ENCODE data around the gene SHANK1.

Gene SHANK1

DNA sequence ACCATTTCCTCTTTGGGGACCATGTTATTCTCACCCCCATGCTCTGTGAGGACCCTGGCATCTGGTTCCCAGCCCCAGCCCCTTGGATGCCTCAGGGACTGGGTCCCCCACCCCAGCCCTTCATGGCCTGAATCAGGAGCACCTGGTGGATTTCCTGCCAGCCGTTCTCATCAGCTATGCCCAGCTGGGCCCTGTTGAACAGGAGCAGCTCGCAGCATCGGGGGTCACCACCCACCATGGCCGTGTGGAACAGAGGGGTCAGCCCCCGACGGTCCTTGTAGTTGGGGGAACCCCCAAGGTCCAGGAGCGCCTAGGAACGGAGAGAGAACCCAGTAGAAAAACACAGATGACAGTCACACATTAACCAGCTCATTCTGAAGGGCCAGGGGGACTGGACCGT lies 7.8 kb downstream of the SHANK1 start:
- no peak for DNase-seq (ENCODE audit: low read depth)

DNA sequence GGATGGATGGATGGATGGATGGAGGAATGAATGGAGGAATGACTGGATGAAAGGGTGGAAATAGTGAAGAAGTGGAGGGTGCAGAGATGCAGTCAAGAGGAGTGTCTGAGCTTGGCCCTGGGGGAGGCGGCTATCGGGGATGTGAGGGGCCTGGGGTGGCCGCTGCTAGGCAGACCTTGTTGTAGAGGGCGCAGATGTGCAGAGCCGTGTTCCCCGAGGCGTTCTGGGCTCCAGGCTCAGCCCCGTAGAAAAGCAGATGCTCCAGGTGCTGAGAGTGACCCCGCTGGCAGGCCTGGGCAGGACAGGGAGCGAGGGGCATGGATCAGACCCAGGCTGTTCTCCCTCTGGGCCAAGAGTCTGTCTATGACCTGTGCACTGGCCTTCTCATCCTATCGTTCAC lies 8.4 kb downstream of the SHANK1 start:
- DNase-seq (ENCODE audit: low read depth), result no peak

DNA sequence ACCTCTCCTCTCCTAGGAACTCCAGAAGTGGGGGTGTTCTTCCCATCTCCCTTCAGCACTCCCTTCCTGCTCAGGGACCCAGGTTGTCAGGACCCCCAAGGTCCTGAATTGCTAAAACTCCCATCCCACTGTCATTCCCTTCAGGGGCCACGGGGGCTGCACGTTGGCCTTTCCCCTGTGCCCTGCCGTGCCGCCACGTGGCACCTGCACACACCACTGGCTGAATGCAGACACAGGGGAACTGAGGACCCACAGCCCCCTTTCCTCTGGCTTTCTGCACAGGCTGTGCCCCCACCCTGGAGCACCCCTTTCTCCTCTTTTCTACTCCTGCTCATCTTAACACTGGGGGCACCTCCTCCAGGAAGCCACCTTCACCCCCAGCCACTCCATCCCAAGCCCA lies 9.0 kb downstream of the SHANK1 start:
- no peak for DNase-seq (ENCODE audit: low read depth)

DNA sequence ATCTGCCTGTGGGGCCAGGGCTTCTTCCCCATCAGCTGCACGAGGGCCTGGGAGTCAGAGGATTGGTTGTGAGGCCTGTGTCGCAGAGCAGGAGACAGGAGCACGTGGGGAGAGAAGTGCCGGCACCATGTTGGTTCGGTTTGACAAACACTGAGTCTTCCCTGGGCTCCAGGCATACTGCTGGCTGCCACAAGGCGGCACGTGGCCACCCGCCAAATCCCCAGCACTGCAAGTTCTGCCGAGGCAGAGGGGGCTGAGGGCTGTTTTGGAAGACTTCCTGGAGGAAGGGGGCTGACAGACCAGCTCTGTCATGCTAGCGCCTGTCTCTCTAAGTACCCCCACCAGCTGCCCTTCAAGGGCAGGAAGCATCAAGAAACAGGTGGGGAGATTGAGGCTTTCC lies 9.5 kb downstream of the SHANK1 start:
- DNase-seq (ENCODE audit: low read depth), result no peak

DNA sequence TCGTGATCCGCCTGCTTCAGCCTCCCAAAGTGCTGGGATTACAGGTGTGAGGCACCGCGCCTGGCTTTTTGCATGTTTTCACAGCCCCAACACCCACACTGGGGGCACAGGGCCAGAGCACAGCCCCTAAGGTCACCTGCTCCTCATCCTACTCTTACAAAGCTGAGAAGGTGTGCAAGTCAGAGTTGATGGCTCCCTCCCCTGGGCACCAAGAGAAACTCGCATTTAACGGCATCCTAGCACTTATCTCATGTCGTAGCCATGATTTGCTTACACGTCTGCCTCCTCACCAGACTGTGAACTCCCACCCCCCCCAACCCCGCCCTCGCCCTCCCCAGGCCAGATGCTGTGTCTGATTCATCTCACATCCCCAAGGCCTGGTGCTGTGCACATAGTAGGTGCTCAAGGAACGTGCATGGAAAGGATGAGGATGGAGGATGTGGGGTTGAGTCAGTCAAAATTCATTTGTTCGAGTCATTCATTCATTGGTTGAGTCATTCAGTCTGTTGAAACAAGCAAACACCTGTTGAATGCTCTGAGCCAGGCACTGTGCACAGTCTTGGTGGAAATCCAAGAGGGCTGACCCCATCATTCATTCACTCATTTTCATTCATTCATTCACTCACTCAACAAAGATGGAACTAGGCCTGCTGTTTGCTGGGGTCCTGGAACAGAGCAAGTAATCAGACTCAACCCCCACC lies 11.3 kb downstream of the SHANK1 start:
- no peak for DNase-seq (ENCODE audit: low read depth)

DNA sequence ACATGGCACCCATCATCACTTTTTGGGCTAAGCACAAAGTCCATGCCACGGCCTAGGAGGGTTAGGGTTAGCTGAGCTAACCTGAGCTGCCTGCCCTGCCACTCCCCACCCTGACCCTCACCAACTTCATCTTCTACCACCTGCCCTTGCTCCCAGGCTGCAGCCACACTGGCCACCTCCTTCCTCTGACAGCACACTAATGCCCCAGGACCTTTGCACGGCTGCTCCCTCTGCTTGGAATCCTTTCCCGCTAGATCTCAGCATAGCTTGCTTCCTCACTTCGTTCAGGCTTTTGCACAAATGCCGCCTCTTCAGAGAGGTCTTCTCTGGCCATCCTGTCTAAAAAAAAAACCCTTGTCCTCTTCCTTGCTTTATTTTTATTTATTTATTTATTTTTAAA lies 13.2 kb downstream of the SHANK1 start:
- no peak for DNase-seq (ENCODE audit: low read depth)

DNA sequence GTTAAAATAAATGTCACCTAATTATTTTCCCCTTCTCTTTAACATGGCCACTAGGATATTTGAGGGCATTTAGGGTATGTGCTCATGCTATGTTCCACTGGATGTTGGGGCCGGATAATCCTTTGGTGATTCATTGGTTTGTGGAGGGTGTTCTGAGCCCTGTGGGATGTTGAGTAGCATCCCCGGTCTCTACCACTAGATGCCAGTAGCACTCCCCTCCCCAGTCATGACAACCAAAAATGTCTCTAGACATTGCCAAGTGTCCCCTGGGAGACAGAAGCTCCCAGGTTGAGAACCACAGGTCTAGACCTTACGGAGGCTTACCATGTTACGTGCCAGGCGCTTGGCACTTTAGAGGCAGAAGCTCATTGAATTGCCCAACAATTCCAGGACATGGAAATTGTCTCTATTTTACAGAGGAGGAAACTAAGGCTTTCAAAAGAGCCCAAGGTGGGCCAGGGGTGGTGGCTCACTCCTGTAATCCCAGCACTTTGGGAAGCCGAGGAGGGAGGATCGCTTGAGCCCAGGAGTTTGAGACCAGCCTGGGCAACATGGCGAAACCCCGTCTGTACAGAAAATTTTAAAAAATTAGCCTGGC lies 14.1 kb downstream of the SHANK1 start:
- DNase-seq (ENCODE audit: low read depth), result peak; percentile 40

DNA sequence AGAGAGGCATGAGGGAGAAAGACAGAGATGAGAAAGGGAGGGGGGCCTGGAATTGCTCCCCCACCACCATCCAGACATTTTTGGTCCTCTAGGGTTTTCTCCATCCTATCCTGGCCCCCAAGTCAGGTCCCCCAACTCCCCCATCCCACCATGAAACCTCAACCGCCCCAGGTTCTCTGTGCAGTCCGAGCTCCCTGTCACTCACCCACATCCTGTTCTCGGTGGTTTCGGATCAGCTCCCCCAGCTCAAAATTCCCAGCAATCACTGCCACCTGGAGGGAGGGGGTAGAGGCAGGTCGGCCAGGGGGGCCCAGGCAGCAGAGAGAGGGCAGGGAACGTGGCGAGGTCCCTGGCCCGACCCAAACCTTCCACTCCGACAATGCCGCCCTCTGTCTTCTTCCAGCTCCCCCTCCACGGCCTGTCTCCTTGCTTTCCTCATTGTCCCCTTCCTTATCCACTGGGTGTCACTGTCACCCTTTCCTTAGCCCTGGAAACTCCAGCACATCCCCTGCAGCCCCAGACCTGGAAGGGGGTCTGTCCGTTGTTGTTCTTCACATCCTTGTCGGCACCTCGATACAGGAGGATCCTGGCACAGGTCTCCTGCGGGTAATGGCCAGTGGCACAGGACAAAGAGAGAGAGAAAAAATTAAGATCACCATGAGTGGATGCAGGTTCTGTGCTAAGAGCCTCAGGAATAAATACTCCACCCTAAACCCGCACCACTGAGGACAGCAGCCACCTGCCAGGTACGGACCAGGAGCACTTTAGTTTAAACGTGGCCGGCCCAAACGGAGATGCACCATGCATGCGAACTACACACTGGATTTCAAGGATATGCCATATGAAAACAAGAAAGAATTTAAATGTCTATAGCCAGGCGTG lies 15.4 kb downstream of the SHANK1 start:
- no peak for DNase-seq (ENCODE audit: low read depth)

DNA sequence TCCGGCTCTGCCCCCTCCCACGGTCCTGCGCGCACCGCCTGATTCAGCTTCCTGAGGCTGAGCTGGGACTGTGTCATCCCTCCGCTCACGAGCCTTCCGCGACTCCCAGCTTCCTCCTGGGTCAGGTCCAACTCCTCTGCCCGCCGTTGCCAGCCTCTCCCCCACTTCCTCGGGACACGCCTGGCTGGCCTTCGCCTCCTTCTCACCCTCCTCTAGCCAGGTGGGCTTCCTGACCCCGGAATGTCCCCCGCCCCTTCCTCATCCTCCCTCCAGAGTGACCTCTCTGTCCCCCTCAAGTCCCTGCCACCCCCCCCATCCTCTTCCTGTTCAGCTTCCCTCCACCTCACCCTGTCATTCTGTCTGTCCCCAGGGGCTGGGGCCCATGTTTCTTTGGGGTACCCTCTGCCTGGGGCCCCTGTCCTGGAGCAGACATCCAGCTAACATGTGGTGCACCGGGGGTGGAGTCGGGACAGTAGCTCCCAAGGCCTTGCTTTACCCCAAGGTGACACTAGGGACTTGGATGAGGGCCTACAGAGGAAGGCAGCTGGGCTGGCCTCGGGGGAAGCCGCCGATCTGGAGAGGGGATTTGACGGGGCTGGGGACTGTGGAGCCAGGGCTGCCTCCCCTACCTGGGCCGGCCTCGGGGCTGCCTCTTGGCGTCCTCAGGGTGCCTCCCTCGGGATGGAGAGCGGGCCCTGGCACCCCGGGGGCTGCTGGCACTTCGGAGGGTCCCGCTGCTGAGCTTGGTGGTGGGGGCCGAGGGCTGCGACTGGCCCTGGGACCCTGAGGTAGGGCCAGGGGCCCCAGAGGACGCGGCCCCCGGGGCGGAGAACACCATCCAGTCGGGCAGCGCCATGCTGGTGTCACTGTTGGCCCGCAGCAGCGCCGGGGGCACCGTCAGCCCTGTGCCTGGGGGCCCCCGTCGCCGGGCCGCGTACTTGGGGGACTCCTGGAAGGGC lies 16.5 kb downstream of the SHANK1 start:
- no peak for DNase-seq (ENCODE audit: low read depth)

DNA sequence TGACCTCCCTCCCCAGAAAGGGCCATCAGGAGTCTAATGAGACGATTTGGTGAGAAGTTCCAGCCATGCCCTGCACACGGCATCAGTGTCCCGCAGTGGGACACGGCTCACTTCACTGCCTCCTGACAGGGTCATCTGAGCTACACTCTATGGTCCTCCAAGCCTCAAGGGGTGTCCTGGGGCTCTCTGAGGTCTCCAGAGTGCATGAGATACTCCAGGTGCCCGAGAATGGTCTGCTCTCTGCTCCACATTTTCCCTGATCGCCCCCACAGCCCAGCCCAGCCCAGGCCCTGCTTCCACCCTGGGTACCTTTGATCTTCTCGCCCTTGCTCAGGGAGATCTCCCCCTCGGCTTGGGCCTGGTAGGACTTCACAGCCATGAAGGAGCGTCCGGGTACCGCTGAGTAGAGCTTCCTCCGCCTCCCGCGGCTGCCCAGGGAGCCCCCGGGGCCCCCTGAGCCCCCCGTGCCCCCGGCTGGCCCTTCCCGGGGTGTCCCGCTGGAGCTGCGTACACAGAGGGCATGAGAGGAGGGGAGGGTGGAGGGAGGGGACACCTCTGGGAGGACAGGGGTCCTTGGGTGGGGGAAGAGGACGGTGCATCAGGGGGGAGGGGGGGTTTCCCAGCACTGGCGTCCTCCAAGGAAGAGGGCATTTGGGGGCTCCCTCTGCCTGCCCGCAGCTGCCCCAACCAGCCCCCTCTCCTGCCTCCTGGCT lies 17.3 kb downstream of the SHANK1 start:
- DNase-seq (ENCODE audit: low read depth), result no peak

DNA sequence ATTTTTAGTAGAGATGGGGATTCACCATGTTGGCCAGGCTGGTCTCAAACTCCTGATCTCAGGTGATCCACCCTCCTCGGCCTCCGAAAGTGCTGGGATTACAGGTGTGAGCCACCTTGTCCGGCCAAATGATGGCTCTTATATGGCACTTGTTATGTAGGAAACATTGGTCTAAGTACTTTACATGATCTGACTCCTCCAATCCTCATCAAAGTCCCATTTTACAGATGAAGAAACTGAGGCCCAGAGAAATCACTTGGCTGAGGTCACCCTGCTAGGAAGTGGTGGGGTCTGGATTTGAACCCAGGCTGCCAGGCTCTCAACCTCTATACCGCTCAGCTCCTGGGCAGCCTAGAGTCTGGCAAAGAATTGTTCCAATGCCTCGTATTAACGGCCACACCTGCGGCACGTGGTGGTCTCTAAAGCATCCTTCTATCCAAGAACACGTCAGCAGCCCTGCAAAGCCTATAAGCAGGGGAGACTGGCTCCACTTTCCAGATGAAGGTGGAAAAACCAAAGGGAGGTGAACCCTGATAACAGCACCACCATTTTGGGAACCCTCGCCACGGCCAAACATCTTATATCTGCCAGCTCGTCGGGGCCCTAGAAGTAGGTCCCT lies 18.1 kb downstream of the SHANK1 start:
- no peak for DNase-seq (ENCODE audit: low read depth)

DNA sequence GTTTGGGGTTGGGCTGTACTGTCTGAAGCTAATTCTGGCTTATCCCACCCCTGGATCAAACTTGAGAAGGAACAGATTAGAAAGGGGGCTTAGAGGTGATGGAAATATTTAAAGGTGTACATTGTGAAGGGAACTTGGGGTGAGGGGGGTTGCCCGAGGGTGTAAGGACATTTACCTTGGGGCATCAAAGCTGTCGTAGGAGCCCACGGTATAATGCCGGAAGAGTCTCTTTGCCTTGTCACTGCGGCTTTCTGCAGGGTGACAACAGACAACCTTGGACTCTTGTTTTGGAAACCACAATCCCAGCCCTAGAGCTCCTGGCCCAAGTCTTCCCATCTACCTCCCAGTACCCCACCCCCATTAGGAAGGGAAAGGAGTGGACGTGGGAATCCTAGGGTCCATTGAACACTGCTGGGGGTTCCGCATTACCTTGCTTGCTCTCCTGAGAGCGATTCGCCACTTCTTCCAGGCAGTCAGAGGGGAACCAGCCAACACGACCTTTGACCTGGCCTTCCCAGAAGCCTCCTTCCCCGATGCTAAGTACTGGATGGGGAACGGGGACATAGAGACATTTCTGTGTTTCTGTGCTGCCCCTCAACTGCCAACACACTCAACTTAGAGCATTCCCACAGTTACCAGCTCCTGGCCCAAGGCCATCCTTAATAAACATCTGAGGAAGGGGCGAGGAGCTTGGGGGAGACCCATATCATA lies 22.0 kb downstream of the SHANK1 start:
- no peak for DNase-seq (ENCODE audit: low read depth)

DNA sequence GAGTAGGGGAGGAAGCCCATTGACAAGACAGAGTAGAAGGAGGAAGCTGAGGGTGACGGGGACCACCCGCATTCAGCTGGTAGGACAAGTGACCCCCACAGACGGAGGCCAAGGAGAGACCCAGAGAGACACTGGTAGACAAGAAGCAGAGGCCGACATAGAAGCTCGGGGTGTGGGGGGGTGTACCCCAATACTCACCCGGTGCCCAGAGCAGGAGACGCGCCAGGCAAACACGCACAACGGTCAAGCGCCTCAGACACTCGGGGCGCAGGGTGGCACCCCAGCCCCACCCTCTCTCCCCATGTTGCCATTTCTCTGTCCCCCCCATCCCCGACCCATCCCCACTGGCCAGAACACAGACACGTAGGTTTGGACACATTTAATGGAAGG lies 23.5 kb downstream of the SHANK1 start:
- DNase-seq (ENCODE audit: low read depth), result no peak

DNA sequence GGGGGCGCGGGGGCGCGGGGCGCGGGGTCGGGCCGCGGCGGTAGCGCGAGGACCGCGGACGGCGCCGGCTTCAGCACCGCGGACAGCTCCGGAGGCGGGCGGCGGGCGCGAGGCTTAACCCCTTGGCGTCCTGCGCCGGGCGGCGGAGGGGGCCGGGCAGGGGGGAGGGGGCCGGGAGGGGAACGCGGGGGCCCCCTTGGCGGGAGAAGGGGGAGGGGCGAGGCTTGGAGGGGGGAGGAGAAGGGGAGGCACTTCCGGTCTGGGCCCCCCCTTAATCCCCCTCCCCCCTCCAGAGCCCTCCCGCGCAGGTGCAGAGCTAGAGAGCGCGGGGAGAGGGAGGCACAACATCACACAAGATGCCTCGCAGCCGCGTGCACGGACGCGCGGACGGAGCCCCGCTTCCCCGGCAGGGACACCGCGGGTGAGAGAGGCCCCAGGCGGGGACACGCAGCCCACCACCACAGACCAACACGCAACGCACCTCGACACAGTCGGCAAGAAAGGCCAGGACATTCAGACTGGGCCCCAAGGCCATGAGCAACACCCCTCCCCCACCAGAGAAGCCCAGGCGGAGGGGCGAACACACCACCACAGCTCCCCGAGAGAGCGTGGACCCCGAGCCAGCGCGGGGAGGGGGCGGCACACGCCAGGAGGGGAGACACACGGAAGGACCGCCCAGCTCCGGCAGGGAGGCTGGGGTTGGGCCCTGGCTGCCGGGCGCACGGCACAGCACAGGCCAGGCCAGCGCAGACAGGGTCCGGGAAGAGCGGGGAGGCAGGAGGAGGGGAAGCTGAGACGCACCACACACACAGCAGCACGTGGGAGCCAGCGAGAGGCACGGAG lies 24.1 kb downstream of the SHANK1 start:
- no peak for DNase-seq (ENCODE audit: low read depth)

DNA sequence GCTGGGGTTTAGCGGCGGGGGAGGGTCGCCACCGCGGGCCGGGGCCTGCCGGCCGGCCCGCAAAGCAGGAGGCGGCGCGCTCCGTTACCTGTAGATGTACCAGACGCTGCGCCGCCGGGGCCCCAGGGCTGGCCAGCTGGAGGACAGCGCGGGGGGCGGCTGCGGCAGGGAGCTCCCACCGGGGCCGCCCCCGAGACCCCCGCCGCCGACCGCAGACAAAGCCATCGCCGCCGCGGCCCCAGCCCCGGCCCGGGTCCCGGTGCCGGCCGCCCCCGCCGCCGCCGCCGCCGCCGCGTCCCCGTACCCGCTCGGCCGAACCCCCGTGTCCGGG lies 24.8 kb downstream of the SHANK1 start:
- DNase-seq (ENCODE audit: low read depth), result no peak

DNA sequence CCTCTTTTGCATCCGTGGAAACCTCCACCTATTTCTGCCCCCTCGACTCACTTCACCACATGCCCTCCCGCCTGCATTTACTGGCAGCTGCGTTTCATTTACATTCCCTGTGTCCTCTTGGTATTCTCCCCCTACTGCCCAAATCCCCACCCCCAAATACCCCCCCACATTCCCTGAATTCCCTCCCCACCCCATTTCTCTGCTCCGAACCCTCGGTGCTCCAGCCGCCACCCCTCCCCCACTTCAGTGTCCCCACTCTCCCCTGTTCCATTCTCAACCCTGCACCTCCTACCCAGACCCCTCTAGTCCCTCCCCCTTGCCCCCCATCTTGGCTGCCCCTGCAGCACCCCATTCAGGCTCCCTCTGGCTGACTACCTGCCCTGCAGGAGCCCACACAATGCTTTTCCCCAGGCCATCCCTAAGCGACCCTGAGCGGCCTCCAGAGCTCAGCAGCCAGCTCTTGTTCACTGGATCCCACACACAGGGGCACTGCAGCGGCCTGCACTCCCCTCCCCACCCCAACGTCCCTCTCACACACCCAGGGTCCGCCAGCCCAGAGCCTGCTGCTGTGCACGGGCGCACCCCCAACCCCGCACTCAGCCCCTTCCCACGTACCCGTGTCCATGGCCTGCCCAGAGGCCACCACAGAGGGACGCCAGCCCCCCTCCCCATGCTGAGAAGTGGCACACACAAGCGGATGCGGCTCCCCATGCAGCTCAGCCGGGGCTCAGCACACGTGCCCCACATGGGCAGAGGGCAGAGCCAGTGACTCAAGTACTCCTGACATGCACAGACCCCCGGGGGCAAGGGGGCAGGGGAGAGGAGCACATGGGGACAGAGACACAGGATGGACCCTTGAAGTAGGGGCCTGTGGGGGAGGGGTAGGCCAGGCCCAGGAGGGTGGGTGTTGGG lies 26.3 kb downstream of the SHANK1 start:
- no peak for DNase-seq (ENCODE audit: low read depth)

DNA sequence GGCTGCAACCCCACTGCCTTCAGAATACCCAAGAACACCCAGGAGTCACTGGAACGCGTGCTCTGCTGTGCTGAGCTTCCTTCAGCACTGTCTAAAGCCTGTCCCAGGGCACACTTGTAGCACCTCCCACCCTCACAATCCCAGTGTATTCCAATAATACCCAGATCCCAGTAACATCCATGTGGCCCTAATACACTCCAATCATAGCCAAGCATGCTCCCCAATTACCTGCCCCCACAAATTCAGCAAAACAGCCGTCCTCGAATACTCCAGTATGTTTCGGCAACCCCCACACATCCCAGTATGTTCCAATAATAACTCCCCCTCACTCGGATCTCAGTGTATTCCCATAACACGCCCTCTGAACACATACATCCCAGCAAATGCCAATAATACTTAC lies 29.2 kb downstream of the SHANK1 start:
- DNase-seq (ENCODE audit: low read depth), result no peak

DNA sequence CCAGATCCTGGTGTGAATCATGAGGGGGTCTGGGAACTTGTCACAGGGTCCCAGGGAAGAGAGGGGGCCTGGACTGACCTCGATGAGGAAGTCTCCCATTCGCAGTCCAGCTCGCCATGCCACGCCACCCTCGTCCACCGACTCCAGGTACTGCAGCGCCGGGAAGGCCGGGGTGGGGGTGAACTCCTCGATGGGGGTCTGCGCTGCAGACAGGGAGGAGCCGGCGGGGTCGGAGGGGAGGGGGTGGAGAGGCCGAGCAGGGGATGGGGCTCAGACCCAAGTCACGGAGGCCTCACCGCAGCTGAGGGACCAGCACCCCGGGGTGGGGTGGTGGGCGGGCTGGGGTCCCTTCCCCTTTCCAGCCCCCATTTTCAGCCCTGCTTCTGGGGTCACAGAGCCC lies 30.8 kb downstream of the SHANK1 start:
- no peak for DNase-seq (ENCODE audit: low read depth)
